ENCODE measurements around the gene TMEM92. TPM values are rescaled to one million over a fixed set of nuclear protein-coding genes. Genes with fewer than 3 reads are reported as not detected.
"Not testable (repeated sequence)": the region's sequence is repeated elsewhere in the genome, so short reads cannot be mapped to it uniquely, and the experiment has no call there.

The TMEM92 gene
- total RNA-seq, 1 donor from 2014 or later, result not detected

DNA sequence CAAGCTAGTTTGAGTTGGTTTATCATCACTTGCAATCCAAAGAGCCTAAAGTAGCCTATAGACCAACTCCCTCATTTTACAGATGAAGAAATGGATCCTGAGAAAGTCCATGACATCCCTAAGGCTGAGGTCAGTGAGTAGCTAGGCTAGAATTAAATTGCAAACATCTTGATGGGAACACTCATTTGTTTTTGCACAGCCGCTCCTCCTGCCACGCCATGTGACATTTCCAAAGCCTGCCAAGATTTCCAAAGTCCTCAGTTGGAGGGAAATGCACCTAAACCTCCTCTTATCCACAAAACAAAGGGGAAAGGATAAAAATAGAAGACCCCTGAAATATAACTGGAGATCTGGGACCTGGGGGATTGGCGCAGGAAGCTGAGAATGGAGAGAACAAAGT lies 15.0 kb downstream of the TMEM92 start:
- ATAC-seq (ENCODE audit: poor library complexity) (peak; percentile 60), DNase-seq (no peak)
- intact Hi-C loops (cut with DNase I), result no loop called here

DNA sequence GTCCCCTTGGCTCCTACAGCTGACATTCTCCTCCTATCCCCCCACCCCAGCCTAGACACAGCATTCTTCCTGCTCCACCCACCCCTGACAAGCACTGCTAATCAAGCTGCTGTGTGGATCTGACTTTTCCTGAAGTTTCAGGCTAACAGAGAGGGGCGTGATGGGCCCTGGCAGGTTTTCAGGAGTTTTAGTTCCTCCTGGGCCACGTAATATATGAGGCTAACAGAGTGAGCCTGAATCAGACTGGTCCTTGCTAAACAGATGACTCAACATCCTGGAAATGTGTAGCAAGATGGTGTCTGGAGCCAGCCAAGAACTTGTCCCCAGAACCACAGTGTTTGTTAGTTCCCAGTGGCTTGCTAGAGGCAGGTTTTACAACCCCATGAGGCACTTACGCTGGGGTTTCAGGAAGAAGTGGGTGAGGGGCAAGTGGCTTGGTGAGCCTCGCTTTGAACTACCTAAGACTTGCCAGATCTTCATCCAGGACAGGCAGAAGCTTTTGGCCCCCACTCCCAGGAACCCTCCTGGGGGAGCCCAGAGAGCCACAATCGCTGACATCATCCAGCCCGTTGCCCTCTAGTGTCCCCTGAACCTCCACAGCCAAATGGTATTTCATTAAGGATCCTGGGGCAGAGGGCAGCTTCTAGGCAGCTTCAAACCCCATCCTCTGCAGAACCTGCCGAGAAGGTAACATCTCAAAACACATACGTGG lies 15.9 kb downstream of the TMEM92 start:
- ATAC-seq (ENCODE audit: poor library complexity), result peak; percentile 97
- intact Hi-C loops (cut with DNase I), result loop anchor here (10.0 kb wide), 1 partner anchor 265 kb away; no protein-coding TSS in a partner anchor
- DNase-seq, result peak; percentile 79

DNA sequence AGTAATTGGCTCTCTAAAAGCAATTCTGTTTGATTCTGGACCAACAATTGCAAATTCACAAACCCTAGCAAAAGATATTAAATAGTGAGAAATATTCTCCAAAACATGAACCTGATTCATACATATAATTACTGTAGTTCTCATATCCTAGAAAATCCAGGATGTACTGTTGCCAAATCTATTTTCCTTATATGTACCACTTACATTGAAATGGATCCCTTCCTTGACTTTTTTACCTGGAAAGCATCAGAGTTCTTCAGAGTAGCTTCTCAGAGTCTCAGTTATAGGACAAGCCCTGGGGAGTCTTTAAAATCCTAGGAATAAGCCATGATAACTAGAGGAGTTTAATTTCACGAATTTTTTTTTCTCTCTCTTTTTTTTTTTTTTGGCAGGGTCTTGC lies 16.7 kb downstream of the TMEM92 start:
- intact Hi-C loops (cut with DNase I), result loop anchor here (10.0 kb wide), 1 partner anchor 266 kb away; no protein-coding TSS in a partner anchor
- no peak for ATAC-seq (ENCODE audit: poor library complexity)
- no peak for DNase-seq

DNA sequence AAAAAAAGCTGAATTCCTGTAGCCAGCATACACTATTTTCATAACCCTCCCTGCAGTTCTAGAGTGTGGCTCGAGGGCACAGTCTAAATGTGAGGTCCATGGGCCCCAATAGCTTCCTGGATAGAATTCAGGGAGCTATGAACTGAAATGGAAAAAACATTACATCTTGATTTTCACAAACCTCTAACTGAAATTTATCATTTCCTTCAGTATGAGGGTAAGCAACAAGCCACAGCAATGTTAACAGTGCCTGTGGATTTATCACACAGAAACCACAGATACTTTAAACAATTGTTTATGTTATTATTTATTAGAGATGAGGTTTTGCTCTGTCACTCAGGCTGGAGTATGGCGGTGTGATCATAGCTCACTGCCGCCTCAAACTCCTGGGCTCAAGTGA lies 18.2 kb downstream of the TMEM92 start:
- DNase-seq, result no peak
- intact Hi-C loops (cut with DNase I), result loop anchor here (10.0 kb wide), 1 partner anchor 268 kb away; no protein-coding TSS in a partner anchor
- ATAC-seq (ENCODE audit: poor library complexity), result no peak

DNA sequence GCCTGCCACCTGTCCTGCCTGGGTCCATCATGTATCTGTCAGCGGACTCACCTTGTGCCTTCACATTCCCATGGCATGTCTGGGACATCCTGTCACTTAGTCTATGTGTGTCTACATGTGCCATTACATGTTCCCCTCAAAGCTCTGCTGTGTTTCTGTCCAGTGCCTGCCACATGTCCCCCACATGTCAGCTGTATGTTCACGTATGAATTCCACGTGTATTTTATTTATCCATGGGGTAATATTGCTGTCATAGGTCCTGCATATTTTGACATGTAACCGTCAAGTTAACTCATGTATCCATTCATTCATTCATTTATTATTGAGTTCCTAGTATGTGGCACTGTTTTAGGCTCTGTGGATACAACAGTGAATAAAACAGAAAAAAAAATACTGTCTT lies 20.8 kb downstream of the TMEM92 start:
- DNase-seq (no peak), ATAC-seq (ENCODE audit: poor library complexity) (no peak)
- intact Hi-C loops (cut with DNase I), result loop anchor here (10.0 kb wide), 1 partner anchor 270 kb away; no protein-coding TSS in a partner anchor

DNA sequence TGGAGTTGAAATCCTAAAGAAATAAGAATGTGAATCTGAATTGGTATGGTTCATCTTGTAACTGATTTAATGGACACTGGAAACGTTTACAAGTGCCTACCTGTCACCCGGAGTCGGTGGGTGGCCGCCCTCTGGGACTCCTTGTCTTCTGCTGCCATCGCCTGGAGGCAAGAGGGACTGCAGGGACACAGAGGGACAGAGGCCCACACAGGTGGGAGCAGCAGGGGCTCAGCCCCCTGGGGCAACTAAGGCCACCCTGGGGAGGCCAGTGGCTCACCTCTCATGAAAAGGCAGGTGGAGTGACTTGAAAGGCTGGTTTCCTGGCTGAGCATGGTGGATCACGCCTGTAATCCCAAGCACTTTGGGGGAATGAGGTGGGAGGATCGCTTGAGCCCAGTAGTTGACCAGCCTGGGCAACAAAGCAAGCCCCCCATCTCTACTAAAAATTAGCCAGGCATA lies 23.2 kb downstream of the TMEM92 start:
- intact Hi-C loops (cut with DNase I), result loop anchor here (2.0 to 10.0 kb wide), 2 partner anchors 97 to 273 kb away; partner anchors contain the start of gene COL1A1
- DNase-seq (peak; percentile 88), ATAC-seq (ENCODE audit: poor library complexity) (peak; percentile 97)

DNA sequence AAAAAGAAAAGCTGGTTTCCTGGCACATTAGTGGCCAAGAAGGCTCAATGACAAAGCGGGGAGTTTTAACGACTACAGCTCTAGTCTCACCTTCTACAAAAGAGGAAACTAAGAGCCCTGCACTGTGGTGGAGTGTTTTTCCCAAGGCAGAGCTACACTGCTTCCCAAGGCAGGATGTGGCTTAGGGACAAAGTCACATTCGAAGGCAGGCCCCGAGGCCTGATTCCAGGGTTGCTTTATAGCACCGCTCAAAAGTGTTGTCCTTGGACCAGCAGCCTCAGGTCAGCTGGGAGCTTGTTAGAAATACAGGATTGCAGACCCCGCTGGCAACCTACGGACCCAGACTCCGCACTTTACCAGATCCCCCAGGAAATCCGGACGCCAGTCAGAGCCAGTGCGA lies 23.8 kb downstream of the TMEM92 start:
- ATAC-seq (ENCODE audit: poor library complexity) (no peak), DNase-seq (no peak)
- intact Hi-C loops (cut with DNase I), result loop anchor here (10.0 kb wide), 1 partner anchor 273 kb away; no protein-coding TSS in a partner anchor

DNA sequence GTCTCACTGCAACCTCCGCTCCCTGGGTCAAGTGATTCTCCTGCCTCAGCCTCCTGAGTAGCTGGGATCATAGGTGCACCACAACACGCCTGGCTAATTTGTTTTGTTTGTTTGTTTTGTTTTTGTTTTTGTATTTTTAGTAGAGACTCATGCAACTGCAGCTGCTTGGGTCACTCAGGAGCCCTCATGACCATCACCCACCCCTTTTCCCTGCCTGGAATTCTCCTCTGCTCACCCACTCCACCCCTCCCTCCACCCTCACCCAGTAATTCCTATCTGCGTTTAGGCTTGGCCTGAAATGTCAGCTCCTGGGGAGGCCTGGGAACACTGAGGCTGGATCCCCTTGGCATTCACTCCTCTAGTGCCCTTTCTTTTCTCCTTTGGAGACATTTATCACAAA lies 25.5 kb downstream of the TMEM92 start:
- intact Hi-C loops (cut with DNase I), result loop anchor here (10.0 kb wide), 1 partner anchor 275 kb away; no protein-coding TSS in a partner anchor
- DNase-seq, result no peak
- ATAC-seq (ENCODE audit: poor library complexity), result no peak

DNA sequence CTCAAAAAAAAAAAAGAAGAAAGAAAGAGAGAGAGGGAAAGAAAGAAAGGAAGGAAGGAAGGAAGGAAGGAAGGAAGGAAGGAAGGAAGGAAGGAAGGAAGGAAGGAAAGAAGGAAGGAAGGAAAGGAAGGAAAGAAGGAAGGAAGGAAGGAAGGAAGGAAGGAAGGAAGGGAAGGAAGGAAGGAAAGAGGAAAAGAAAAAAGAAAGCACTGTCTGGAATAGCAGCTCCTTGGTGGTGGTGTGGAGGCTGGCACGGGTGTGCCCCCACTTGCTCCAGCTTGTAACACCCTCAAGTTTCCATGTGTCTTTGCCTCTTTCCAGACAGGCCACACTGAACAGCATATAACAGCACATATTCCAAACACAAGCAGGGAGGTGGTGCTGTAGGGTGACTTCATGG lies 26.6 kb downstream of the TMEM92 start:
- intact Hi-C loops (cut with DNase I); ATAC-seq (ENCODE audit: poor library complexity); DNase-seq: not testable (repeated sequence)

DNA sequence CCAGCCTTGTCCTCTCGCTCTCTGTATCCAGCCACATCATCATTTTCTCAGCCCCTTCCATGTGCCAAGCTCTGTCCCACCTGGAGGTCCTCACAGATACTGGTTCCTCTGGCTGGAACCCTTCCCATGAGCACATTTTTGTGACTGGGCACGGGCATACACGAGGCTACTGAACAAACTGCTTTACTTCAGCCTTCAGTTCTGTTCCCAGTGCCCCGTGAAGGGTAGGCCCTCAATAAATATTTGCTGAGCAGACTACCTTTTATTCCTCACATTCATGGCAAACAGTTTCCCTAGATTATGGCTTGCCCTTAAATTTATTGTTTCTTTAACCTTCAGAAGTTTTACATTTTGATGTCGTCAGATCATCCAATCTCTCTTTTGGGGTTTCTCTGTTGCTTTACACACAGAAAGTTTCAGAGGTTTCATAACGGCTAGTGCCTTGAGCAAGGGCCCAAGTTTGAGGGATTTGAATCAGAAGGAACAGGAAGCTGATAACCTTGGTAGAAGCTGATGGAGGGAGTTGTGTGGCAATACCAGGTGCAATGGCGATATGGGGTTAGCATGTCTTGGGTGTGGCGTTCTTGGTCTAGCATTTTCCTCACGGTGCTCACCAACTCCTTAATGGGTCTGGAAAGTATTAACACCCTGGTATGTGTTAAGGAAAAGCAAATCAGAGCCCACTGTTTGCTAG lies 27.8 kb downstream of the TMEM92 start:
- ATAC-seq (ENCODE audit: poor library complexity), result no peak
- DNase-seq, result no peak
- intact Hi-C loops (cut with DNase I), result no loop called here

DNA sequence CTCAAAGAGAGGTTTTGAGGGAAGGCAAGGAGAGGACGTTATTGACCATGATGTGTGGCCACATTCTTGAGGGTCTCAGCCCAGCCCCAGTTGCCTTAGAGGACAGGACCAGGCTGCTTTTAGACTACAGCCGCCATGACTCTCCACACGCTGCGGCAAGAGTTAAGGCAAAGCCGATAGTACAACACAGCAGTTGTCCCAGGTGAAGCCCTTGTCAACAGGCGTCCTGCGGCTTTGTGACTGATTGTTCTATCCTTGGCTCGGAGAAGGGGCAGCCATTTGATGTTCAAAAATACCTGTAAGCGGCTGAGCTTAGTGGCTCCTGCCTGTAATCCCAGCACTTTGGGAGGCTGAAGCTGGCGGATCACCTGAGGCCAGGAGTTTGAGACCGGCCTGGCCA lies 28.8 kb downstream of the TMEM92 start:
- intact Hi-C loops (cut with DNase I), result no loop called here
- ATAC-seq (ENCODE audit: poor library complexity), result no peak
- no peak for DNase-seq

DNA sequence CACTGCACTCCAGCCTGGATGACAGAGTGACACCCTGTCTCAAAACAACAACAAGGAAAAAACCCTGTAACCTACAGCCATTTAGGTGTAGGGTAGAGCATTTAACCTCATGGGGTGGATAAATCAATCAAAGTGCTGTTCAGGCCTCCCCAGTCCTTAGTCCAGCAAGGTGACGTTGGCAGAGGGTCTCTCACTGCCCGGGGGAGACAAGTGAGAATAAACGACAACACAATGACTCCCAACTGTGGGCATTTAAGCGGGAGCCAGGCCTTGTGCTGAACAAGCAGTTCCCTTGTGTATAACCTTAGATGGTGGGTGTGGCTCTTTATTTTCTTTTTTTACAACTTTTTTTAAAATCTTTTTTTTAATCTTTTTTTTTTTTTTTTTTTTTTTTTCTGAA lies 29.3 kb downstream of the TMEM92 start:
- ATAC-seq (ENCODE audit: poor library complexity) (no peak), DNase-seq (no peak)
- intact Hi-C loops (cut with DNase I), result no loop called here

DNA sequence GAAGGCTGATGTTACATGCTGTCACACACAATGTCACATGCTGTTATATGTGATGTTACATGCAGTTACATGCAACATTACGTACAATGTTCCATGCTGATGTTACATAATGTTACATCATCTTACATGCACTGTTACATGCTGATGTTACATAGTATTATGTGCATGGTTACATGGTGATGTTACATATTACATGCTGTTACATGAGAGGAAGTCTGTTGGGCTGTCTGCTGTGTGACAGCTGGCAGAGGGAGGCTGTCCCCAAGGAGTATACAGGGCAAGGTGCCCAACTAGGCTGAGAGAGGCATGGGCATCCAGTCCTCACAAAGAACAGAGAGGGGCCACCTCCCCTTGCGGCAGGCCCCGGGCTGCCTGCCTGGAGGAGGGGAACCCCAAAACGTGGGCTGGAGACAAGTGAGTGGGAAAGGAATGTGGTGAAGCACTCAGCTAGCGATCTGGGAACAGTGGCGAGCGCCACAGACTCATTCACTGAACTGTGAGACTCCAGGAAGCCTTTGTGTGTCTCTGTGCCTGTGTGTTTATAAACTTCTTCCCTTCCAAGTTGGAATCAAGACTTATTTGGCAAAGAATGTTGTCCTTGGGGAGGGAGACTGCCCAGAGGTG lies 30.6 kb downstream of the TMEM92 start:
- intact Hi-C loops (cut with DNase I), result no loop called here
- DNase-seq (no peak), ATAC-seq (ENCODE audit: poor library complexity) (peak; percentile 45)

DNA sequence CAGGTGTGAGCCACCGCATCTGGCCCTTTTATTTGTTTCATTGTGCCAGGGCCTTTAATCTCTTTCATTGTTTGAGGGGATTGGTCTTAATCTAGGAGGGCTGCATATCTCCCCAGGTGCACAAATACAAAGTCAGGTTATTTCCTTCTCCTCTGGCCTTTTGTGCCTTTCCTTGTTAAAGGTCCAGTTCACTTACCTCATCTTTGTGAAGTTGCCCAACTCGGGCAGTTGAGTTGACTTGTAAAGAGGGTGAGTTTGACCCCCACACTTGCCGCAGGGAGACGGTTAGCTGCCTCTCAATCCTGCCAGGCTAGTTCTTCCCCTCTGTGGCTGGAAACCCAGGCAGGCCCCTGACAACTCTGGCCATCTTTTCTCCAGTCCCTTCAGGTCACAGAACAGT lies 33.4 kb downstream of the TMEM92 start:
- intact Hi-C loops (cut with DNase I), result no loop called here
- DNase-seq (no peak), ATAC-seq (ENCODE audit: poor library complexity) (no peak)

DNA sequence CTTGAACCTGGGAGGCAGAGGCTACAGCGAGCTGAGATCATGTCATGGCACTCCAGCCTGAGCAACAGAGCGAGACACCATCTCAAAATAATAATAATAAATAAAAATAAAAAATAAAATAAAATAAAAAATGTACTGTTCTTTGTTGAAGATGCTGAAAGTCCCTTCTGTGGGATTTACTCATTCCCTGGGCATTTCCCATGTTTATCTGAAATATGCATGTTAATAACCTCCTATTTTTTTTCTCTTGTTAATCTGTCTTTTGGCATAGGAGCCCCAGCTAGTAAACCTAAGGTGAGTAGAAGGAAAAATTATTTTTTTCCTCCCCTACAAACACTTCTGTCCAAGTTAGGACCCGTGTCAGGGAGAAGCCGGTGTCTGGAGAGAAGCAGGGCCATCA lies 34.4 kb downstream of the TMEM92 start:
- intact Hi-C loops (cut with DNase I), result no loop called here
- no peak for ATAC-seq (ENCODE audit: poor library complexity)

DNA sequence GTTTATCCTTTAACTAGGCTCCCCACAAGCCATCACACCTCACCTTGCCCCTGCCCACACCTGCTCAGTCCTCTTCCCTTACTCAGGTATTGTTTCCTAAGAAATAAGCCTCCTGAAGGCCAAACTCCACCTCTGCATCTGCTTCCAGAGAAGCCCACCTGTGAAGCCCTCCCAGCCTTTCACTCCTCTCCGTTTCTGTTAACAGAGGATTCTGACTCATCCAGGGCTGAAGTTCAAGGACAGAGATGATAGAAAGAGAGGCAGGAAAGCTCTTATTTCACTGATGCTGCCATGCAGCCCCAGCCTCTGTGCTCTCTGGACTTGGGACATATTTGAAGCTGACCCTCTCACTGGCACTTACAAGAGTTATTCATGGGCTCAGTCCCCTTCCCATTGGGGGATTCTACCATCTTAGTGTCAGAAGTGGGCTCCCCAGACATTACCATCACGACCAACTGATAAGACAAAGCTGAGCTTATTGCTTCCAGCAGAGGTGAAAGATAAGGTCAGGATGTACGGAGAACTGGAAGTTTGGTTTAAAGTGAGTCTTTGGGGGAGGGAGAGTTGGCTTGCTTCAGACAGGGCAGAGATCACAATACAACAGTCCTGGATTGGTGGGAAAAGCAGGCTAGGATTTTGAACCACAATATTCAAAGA lies 36.3 kb downstream of the TMEM92 start:
- intact Hi-C loops (cut with DNase I), result no loop called here
- DNase-seq (no peak), ATAC-seq (ENCODE audit: poor library complexity) (no peak)

More for the DNA sequence above, 34.4 kb downstream of the TMEM92 start:
- no peak for DNase-seq

DNA sequence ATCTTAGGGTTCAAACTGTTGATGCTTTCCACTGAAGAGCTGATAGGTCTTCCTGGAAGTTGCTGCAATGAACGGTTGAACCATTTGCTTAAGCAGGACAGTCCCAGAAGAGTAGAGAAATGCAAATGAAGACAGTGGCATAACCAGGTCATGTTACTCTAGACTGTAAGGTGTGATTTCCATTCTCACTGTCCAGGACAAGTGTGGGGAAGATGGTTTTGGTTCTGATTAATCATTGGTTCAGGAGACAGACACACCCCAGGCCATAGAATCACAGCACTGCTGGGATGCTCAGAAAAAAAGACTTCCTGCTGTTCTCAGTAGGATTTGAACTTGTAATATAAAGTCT lies 36.8 kb downstream of the TMEM92 start:
- ATAC-seq (ENCODE audit: poor library complexity), result no peak
- DNase-seq, result no peak
- intact Hi-C loops (cut with DNase I), result no loop called here

DNA sequence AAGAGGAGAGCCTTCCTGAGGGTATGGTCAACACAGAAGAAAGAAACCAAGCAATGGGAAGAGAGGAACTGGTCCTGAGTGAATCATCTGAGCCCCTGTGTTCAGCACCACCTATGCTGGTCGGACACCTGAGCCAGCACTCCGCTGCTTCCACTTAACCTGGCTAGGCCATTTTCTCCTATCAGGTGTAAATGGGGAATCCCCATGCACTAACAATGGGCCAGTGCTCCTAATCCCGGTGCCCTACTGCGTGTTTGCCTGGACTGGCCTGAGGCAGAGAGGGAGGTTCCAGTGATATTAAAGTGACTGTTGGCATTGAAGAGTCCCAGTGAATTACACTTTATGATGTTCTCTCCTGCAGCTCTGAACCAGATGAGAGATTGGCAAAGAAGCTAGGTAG lies 37.2 kb downstream of the TMEM92 start:
- intact Hi-C loops (cut with DNase I), result no loop called here
- no peak for DNase-seq
- ATAC-seq (ENCODE audit: poor library complexity), result no peak

DNA sequence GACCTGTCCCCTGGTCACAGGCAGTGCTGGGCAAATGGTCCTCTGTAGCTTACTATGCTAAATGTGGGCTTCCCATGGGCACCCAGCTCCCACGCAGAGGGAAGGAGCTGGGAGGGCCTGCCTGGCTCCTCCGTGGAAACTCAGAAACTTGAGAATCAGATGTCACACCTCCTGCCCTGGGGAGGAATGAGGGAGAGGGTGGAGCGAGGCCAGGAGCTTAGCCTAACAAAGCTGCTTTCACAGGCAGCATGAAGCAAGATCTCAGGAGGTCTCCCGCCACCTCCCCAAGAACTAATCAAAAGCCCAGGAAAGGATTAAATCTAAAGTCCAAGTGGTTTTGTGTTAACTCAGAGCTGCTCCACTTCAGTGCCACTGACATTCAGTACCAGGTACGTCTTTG lies 38.0 kb downstream of the TMEM92 start:
- ATAC-seq (ENCODE audit: poor library complexity) (peak; percentile 27), DNase-seq (no peak)
- intact Hi-C loops (cut with DNase I), result no loop called here
